Caki2 (cell line): ENCODE data around the gene LRRC75B. TPM values are rescaled to one million over a fixed set of nuclear protein-coding genes. Genes with fewer than 3 reads are reported as not detected.
"Not testable (repeated sequence)": the region's sequence is repeated elsewhere in the genome, so short reads cannot be mapped to it uniquely, and the experiment has no call there.

Experiments
- DNase-seq: peaks from one replicate; pipeline ENCODE4 v3.0.0-alpha.2; 2015; ENCODE audit warnings: low read depth
- in situ Hi-C: cut with HindIII; loops from 2 replicates; pipeline ENCODE4 v1.10.0; 2016; ENCODE audit warnings: low sequenced_read_pairs, low pct_unique_long_range_greater_than_20kb, mixed read lengths
- total RNA-seq: library from RNA; depleted of rRNA; stranded (reverse); fragments of >200 nt; shearing (Covaris generic); gene quantifications from 2 replicates; pipeline ENCODE4 v1.2.3, GENCODE V29; 2014; ENCODE audit warnings: low replicate concordance

LRRC75B gene
- total RNA-seq, 1 experiment from 2014 or later = 19.3 TPM

DNA sequence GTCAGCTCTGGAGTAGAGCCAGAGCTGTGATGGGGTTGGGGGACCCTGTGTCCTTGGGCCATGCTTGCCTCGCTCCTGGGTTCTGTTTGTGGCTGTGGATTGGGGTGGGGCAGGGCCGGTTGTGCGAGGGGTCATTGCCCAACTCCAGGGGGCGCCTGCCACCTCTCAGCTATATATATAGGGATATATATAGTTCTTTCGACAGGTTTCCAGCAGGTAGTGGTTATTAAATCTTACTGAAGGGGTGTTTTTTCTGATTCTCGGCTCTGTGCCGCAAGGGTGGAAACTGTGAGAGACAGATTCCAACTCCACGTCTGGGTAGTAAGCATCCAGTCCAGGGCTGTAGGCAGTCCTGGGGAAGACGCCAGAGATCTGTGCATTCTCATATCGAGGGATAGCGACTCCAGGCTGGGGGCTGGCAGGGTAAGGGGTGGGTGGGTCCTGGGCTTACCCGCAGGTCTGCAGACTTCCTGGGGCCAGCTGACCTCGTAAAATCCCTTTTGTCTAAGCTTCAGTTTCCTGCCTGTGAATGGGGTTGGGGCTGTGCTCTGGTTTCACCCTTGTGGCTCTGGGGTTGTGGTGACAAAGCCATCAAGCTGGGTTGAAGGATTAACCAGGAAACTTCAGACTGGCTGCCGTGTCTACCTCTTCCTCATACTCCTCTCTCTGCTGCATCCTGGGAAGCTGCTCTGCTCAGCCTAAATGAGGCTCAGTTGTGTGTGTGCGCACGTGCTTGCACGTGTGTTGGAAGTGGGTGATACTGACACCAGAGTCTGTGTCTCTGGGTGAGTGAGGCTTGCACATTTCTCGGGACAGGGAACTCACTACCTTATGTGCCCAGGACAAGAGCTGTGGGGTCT is 11.1 kb upstream of the LRRC75B start:
- peak; percentile 69 for DNase-seq
- in situ Hi-C loops = not testable (repeated sequence)

DNA sequence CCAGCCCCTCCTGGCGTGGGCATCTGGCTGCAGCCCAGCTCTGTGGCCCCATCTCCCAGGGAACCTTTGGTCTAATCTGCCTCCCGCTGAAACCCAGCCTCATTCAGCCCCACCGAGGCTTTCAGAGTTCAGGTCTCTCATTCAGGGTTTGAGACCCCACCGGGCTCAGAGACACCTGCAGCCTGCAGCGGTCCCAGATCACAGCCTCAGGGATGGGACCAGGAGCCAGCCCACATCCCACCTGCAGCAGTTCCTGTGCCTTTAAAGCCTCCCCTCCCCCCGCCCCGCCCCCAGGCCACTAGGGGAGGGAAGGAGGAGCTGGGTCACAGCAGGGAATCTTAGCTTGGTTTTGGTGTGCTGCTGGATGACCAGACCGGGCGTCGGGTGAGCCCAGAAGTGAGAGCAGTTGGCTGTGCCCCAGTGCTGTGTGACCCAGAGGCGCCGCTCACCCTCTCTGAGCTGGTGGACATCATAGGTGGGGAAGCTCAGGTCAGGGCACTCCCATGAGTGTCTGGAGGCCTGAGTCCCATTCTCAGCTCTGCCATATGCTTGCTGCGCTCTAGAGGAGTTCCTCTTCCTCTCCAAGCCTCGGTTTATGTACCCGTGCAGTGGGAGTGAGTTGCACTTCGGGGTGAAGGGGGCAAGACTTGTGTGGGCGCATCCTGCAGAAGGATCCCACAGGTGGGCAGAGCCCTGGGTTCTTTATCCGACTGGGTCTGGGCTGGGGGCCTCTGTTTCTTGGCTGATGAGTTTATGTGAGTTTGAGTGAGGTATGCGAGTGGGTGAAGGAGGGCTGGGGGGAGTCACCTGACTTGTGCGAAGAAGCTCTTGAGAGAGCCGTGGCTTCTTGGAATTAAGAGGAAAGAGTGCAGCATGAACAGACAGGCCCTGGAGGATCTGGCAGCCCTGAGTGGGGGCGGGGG is 10.2 kb upstream of the LRRC75B start, which contains the start of gene GGT1:
GGT1 (plus strand) TSS at position 347 of the 923 bp plus-strand sequence. CDS start 7,889 bp downstream, outside the sequence.
- in situ Hi-C loops = not testable (repeated sequence)
- DNase-seq = peak; percentile 74

DNA sequence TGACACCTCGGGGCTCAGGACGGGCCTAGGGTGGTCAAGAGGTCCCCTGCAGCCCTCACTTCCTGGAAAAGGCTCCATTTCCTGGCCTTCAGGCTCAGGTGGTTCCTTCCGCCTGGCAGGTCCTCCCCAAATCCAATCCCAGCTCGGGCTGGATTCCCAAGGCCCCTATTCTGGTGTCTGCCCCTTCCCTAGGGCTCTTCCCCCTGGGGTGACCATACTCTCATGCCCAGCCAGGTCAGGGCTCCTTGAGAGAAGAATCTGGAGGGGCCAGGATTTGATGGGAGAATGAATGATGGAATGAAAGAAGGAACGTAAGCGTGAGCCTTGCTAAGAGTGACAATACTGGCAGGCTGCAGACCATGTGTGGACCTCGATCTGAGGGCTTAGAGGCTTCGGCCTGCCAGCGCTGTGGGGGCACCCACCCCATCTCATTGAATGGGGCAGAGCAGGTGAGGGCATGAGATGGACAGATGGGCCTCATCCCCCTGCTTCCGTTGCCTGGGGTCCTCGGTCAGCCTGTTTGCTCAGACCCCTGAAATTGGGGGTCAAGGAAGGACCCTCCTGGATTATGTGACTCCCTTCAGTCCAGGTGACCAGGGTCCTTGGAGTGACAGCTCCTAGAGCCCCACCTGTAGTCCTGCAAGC is 9.4 kb upstream of the LRRC75B start:
- in situ Hi-C loops, DNase-seq: not testable (repeated sequence)

DNA sequence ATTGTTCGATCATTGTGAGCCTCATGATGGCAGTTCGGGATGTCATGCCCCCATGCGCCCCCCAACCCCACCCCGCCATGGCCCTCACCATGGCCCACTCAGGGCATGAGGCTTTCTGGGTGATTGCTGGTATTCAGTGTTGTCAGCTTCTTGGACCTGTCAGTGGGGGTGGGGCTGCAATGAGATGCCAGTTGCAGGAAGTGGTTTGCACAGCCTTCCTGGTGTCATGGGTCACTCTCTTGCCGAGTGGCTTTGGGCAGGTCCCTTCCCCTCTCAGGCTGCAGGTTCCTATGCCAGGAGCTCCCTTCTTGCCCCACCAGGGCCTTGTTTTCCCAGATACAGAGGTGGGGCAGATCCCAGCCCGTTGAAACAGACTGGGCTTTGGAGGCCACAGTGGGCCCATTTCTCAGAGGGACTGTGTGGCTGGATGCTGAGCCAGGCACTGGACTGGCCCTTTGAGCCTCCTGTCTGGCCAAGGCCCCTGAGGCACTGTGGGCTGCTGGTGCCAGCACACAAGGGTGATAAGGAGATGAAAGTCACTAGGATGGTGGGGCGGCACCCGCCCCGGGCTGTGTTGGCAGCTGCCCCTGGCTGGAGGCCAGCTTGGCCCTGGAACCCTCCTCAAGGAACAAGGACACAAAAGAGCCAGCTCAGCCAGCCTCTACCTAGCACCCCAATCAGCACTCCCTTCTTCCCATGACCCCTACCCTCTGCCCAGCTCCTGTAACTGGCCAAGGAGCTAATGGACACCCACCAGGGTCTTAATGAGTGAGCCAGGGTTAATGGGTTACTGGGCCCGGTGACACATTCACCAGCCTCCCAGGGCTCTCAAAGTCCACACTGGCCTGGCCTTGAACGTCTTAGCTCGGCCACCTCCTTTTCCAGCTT is 8.6 kb upstream of the LRRC75B start:
- in situ Hi-C loops = no loop called here
- peak; percentile 92 for DNase-seq

DNA sequence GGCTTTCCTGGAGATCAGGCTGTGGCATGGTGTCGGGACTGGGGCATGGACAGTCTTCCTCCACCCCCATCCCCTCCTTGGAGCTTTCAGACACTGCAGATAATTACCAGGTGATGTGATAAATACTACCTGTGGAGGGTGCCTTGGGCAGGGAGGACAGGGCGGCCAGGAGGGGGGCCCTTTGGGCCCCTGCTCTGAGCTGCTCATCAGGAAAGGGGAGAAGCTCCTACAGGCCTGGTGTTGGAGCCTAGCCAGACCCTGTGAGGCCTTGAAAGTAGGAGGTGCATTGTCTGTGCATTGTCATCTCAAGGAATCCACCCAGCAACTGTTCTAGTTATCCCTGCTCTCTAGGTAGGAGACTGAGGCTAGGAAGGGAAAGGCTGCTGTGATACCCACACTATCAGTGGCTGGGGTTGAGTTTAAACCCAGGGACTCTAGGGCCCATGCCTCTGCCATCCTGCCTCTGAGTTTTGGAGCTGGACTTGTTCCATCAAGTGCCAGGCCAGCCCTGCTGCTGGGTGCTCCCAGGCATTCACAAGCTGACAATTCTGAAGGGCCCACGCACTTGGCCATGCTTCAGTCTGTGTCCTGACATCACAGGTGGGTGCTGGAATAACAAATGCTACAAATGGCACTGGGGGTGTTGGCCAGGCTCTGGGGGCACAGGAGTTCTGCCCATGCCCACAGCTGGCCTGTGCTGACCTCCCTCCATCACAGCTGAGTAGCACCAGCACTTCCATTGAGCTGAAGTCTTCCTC is 7.3 kb upstream of the LRRC75B start:
- in situ Hi-C loops = not testable (repeated sequence)
- DNase-seq = peak; percentile 39

DNA sequence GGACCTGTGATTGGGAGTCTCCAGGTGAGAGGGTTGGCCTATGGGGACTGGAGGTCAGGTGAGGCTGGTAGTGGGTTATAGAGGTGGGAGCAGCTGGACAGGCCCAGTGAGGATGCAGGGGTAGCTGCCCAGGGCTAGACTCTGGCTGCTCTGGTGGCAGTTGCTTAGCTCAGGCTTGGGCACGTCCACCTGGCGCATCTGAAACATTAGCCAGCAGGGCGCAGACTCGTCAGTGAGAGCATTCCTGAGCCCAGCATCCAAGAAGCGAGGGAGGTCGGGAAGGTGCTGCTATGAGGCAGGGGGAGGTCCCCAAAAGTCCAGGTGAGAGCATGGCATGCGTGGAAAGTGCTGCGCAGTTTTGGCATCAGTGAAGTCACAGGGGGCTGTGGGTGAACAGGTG is 6.6 kb upstream of the LRRC75B start:
- no peak for DNase-seq
- in situ Hi-C loops = no loop called here

DNA sequence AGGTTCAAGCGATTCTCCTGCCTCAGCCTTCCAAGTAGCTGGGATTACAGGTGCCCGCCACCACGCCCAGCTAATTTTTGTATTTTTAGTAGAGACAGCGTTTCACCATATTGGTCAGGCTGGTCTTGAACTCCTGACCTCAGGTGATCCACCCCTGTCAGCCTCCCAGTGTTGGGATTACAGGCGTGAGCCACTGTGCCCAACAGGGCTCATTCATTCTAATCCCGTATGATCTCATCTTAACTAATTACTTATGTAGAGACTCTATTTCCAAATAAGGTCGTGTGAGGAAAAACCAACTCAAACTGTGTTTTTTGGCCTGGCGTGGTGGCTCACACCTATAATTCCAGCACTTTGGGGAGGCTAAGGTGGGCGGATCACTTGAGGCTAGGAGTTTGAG is 4.2 kb upstream of the LRRC75B start:
- DNase-seq, in situ Hi-C loops: not testable (repeated sequence)

DNA sequence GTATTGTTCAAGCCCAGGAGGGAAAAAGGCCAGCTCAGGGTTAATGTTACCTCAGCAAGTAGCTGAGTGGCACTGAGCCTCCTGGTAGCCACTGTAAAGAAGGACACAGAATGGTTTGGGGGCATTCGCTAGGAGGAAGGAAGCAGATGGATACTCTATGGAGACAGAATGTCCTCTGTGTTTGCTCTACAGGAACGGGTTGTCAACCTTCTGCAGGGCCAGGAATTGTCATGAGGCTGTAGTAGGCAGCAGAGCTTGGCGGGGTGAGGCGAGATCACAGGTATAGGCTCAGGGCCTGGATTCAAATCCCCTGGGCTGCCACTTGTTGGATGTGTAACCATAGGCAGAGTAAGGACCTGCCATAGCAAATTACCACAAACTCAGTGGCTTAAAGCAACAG is 3.0 kb upstream of the LRRC75B start:
- DNase-seq = no peak
- in situ Hi-C loops = no loop called here

DNA sequence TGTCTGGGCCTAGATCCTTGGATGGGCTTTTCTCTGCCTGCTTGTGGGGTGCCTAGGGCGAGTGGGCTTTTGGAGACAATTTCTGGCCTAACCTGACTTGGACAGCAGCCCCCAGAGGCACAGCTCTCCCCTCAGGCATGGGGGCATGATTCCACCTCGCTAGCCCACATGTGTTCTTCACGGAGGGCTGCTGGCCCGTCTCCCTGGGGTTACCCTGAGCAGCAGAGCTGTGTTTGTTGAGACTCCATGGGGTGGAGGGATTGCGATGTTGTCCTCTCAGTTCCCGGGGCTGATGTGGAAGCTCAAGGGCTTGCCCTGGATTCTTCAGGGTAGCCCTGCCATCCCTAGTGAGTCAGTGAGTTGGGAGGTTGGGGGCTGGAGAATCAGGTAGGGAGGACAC is 2.4 kb upstream of the LRRC75B start:
- in situ Hi-C loops = no loop called here
- no peak for DNase-seq

DNA sequence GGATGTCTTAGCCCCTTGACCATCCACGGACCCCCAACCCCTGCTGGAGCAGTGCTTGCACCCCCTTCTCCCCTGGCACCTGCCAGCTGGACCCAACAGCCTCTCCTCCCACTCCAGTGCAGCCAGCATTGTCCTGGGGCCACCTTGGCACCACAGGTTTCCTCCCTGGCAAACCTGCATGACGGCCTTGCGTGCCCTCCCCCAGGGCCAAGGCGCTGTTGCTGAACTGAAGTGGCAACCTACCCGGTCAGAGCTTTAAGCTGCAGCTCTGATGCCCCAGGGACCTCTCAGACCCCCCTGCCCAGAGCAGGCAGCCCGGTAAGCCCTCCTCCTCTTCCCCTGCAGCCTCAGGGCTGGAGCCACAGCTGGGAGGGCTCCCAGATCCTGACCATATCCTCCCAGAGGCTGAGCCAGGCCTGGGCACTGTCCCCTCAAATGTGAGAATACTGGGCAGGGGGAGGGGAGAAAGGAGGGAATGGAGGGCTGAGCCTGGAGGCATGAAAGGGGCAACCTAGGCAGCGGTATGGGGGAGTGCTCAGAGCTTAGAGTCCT is 1.8 kb upstream of the LRRC75B start:
- in situ Hi-C loops = no loop called here
- no peak for DNase-seq

DNA sequence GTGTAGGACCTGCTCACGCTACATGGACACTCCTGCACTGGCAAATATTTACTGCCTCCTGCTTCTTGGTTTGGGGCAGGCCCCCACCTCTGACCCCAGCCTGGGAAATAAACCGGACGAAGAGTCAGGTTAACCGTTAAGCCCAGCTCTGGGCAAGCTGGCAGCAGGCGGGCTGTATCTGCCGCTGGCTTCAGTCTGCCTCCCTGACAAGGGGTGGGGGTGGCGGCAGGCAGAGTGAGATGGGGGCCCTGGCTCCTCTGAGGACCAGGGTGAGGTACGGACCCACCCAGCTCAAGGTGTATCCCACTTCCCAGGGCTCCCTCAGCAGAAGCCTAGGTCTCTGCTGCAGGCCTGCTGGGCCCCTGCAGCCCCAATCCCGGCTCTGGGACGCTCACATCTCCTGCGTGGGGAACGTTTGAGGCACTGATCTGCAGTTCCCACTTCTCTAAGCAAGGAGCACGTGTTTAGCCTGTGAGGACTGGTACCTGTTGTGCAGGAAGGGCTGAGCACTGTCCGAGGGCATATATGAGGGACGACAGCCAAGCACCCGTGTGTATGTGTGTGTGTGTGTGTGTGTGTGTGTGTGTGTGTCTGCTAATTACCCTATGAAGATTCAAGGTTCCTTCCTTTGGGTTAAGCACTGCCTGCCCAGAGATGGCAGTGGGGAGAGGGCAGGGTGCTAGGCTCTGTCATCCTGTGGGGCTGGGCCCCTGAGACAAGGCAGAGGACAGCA is 1.1 kb upstream of the LRRC75B start:
- no peak for DNase-seq
- in situ Hi-C loops = no loop called here

DNA sequence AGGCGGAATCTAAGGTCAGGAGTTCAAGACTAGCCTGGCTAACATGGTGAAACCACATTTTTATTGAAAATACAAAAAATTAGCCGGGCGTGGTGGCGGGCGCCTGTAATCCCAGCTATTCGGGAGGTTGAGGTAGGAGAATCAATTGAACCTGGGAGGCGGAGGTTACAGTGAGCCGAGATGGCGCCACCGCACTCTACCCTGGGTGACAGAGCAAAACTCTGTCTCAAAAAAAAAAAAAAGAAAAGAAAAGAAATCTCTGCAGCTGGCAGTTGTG is 624 bp upstream of the LRRC75B start:
- in situ Hi-C loops, DNase-seq: not testable (repeated sequence)

DNA sequence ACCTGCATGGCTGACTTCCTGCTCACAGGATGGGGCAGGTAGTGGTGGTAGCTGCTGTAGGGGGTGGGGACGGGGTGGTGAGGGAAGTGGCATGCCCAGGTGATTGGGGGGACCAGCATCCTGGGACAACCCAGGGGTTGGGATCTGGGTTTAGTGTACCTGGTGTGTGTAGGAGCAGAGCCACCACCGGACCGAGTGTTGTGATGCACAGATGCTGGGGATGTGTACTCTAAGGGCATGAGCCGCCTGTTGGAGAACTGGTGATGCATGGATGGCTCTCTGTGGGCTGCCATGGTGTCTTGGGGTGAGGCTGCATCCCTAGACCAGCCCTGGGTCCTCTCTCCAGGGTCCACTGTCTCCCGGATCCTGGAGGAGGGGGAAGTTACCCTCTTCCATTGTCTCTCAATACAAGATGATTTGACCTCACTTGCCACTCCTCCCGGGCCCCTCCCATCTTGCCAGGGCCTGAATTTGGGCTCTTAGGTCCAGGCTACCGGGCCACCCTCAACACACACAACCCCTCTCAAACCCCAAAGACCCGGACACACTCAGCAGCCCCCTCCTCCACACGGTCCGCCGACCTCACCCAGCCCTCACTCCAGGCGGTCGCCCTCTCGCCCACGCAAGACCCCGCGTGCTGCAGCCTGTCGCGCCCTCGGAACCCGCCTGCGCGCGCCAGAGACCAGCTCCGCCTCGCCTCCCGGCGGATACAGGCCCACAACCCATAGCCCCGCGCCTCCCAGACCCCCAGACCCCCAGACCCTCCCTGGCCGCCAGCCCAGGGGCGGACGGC is 619 bp downstream of the LRRC75B start:
- peak; percentile 43 for DNase-seq
- in situ Hi-C loops = no loop called here

DNA sequence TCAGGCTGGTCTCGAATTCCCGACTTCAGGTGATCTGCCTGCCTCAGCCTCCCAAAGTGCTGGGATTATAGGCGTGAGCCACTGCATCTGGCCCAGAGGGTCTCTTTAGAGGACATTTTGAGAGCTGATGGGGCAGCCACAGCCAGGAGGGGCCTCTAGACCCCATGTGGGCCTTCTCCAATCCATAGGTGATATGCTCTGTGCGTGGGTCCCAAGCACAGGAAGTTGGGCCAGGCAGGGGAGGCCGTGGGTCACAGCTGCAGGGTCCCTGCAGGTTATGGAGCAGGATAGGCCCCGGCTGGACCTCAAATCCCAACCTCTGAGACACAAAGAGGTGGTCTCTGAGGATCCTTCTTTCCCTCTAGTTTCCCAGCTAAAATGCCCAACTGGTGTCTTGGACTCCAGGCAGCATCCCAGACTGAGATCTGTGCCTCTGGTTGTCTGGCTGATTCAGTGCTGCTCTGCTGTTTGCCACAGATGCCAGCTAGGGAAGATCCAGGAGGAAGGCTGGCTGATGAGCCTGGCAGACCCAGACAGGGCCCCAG is 1.5 kb downstream of the LRRC75B start:
- in situ Hi-C loops = no loop called here
- no peak for DNase-seq

DNA sequence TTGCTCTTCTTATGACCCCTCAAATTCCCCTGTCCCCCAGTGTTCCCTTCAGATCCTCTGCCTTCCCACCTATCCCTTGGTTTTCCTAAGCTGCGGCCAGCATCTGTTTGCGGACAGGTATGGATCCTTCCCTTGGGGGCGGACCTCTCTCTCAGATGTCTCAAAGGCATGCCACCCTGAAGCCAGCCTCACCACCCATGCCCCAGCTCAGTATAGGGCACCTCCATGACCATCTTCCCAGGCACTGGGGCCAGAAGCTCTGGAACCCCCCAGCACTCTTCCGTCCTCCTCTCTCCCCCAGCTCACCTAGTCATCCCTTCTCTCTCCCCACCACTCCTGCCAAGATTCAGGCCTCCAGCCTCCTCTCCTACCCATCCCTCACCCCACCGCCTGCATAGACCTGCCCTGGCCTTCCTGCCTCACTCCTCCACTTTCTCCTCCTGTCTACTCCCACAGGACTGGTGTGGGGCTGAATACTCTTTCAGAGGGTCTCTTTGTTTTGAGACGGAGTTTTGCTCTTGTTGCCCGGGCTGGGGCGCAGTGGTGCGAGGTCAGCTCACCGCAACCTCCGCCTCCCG is 2.2 kb downstream of the LRRC75B start:
- no peak for DNase-seq
- in situ Hi-C loops = no loop called here
